ENCODE measurements around the gene KANK3.
A peak's percentile ranks its signal among the peaks of the same experiment; 100 is the strongest.
"Not testable (repeated sequence)": the region's sequence is repeated elsewhere in the genome, so short reads cannot be mapped to it uniquely, and the experiment has no call there.

Gene KANK3

DNA sequence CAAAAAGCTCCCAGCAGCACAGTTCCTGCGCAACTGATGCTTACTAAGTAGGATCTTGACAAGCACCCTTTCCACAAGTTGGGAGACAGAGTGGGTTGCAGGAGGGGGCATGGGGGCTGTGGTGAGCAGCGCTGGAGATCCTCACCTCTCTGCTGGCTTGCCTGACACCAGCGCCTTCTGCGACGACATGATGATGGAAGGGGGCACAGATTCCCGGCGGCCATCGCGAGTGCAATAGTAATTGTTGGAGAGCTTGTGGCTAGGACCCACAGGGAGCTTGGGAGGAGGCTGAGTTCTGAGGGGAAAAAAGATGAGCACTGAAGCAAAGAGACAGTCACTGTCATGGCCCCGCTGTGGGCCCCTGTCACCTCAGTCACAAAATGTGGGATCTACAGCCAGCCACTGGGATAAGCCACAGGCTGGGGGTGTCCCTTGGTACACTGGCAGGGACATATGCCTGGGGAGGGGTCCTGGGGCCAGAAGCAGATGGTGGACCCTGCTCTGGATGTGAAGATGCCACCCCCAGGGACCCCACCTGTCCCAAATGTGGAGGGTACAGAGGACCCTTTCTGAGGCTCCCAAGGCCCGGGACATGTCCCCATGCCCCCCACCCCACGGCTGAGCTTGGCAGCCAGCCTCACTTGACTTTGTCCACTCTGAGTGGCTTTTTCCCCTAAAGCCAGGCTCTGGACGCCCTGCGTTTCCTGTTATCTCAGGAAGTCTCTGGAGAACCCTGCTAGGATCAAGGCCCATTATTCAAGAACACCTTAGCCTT, 26.5 kb downstream of the KANK3 start:
- no peak for DNase-seq (ENCODE audit: low read depth)

DNA sequence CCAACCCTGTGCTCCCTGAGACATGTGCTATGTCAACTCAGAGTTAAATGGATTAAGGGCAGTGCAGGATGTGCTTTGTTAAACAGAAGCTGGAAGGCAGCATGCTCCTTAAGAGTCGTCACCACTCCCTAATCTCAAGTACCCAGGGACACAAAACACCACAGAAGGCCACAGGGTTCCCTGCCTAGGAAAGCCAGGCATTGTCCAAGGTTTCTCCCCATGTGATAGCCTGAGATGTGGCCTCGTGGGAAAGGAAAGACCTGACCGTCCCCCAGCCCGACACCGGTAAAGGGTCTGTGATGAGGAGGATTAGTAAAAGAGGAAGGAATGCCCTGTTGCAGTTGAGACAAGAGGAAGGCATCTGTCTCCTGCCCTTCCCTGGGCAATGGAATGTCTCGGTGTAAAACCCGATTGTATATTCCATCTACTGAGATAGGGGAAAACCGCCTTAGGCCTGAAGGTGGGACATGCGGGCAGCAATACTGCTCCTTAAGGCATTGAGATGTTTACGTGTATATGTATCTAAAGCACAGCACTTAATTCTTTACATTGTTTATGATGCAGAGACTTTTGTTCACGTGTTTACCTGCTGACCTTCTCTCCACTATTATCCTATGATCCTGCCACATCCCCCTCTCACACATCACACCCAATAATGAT, 28.0 kb downstream of the KANK3 start:
- not testable (repeated sequence) for DNase-seq (ENCODE audit: low read depth)

DNA sequence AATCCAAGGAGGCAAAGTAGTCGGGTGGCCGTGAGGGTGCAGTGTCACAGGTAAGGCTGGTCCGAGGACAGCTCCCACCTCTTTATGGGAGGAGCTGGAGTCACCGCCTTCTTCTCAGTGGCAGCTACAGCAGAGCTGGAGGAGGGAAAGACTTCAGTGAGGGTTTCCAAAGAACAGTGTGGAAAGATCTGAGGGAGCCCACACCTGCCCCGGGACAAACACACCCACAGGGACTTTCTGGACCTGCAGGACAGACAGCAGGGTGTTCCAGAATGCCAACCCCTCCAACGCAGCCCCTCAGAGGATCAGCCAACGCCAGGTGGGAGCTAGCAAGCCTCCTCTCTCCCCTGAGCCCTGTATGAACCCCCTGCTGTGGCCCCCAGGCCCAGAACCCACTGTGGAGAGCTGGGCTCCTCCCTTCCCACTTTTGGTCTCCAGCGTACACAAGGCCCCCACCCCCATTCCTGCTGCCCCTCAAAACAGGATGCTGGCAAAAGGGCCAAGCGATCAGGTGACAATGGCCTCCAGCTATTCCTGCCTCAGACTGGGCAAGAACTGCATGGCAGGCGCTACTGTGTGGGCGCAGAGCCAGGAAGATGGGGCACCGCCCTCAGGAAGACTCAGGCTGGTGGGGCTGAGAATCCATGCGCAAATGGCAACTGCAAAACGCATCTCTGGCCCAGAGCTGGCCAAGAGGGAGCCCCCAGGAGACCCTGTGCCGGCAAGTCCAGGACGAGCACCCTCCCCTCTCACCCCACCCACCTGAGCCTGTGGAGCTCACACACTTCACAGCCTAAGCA, 31.4 kb downstream of the KANK3 start:
- DNase-seq (ENCODE audit: low read depth) = no peak

DNA sequence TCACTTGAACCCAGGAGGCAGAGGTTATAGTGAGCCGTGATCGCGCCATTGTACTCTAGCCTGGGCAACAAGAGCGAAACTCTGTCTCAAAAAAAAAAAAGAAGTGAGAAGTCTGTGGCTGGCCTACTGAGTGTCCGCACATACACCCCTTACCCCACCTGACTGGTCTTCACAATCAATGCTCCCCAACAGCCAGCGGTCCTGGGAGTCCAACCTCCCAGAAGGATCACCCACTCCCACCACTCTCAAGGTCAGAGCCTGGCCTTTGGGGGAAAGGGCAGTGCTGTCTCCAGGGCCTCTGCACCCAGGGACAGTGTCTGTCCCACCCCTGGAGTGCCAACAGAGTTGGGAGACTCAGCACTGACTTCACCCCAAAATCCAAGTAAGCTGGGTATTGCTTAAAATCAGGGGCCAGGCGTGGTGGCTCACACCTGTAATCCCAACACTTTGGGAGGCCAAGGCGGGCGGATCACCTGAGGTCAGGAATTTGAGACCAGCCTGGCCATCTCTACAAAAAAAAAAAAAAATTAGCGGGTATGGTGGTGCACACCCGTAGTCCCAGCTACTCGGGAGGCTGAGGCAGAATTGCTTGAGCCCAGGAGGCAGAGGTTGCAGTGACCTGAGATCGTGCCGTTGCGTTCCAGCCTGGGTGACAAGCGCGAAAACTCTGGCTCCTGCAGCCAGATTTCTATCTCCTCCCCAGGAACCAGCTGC, 32.6 kb downstream of the KANK3 start:
- DNase-seq (ENCODE audit: low read depth) = no peak

DNA sequence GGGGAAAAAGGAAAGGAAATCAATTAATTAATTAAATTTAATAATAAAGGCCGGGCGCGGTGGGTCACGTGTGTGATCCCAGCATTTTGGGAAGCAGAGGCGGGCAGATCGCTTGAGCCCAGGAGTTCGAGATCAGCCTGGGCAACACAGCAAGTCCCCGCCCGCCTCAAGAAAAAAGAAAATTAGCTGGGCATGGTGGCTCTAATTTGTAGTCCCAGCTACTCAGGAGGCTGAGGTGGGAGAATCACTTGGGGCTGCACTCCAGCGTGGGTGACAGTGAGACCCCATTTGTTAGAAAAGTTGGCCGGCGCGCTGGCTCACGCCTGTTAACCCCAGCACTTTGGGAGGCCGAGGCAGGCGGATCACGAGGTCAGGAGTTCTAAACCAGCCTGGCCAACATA, 34.2 kb downstream of the KANK3 start:
- DNase-seq (ENCODE audit: low read depth) = no peak

DNA sequence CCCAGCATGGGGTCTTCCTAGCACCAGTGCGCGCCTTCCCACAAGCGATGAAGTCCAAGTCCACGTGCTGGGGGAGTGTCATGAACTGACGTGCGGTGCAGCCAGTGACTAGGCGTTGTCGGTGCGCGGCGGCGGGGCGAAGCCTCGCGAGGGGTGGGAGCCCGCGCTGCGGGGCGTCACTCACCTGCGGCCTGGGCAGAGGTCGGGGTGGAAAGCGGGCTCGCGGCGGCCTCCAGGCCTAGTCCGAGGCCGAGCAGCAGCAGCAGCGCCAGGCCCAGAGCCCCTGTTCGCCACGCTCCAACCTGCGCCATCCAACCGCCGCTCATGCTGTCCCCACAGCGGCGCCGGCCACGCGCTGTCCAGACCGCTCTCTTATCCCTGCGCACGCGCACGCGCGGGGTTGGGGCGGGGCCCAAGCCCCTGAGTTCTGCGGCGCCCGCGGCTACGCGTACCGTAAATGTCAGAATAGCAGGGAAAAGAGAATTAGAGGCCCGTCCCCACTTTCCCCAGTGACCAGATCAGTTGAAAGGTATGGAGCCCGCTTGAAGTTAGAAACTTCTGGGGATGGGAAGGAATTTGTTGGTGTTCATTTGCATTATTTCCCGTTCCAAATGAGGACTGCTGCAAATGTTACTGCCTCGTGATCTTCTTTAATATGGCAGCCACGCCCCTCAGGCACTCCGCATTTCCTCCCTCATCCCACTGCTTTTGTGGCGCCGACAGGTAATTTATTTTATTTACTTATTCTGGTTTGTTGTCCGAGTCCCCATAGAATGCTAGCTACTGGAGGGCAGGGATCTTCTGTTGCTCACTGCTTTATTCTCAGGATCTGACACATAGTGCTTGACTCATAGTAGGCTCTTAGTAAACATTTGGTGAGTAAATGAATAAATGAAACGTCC, 34.8 kb downstream of the KANK3 start, which contains the start of gene CD320:
Gene CD320 (minus strand): TSS at position 394 of the 902 bp plus-strand sequence. CDS start 68 bp downstream, at position 326.
- peak; percentile 82 for DNase-seq (ENCODE audit: low read depth)

DNA sequence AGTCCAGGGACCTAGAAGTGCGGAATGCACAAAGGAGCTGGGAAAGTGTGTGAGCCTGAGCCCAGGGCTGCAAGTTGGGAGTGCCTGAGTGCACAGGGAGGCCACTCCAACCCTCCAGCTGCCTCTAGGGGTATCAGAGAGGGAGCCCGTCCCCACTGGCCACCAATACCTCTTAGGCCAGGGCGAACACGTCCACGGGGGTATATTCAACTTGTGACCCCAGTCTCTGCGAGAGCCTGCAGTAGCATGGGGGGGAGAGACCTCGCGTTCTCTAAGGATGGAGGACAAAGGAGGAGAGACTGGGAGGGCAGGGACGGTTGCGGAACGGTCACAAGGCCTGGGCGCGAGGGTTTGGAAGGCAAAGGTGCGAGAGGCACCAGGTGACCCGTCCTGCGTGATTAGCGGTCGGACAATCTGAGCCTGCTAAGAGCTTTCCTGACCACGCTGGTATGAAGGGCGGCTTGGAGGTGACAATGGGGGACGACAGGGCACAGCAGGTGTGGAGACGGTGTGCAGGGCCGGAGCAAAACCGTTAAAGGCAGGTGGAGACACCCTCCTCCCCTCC, 35.6 kb downstream of the KANK3 start:
- no peak for DNase-seq (ENCODE audit: low read depth)

DNA sequence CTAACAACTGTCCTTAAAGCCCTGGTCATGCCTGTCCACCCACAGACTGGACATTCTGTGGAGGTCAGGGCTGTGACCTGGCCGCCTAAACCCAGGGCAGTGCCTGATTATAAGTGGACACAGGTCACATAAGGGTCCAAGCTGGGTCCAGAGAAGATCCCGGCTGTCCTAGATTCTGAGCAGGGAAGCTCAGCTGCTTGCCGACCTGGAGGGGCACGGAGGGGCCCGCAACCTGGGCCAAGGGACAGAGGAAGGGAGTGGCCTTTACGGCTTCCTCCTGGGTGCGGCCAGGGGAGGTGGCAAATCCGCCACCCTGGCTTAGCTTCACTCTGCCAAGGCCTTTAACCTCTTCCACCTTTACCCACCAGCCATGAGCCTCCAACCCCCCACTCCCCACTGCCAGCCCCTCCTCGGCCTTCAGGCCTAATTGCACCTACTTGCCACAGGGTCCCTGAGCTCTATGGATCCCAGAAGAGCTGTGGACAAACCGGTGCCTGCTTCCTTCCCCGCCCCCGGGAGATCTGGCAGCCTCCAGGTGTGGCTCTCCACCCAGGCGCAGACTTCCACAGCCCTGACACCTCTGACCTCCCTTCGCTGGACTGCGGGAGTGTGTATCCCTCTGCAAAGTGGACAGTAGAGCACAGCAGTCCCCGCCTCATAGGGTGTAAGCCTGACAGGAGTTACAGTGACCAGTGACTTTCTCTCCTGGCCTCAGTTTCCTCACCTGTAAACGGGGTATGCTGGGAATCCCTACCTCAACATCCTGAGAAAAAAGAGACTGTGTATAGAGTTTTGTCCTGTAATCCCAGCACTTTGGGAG, 36.6 kb downstream of the KANK3 start:
- no peak for DNase-seq (ENCODE audit: low read depth)

DNA sequence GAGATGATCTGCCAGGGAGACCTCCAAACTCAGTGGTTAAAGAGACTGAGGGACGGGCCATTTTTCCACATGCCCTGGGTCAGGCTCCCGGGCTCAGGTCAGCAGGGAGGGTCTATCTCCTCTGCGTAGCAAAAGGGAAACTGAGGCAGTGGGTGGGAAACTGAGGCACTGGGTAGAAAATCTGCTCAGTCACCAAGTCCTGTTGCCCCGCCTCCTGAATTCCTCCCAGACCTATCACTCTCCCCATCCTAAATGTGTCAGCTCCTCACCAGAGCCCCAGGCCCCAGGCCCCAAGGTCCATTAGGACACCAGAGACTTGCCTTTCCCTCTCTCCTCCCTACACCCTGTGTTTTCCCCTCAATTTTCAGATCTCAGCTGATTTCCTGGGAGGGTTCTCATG, 37.3 kb downstream of the KANK3 start:
- DNase-seq (ENCODE audit: low read depth) = no peak

DNA sequence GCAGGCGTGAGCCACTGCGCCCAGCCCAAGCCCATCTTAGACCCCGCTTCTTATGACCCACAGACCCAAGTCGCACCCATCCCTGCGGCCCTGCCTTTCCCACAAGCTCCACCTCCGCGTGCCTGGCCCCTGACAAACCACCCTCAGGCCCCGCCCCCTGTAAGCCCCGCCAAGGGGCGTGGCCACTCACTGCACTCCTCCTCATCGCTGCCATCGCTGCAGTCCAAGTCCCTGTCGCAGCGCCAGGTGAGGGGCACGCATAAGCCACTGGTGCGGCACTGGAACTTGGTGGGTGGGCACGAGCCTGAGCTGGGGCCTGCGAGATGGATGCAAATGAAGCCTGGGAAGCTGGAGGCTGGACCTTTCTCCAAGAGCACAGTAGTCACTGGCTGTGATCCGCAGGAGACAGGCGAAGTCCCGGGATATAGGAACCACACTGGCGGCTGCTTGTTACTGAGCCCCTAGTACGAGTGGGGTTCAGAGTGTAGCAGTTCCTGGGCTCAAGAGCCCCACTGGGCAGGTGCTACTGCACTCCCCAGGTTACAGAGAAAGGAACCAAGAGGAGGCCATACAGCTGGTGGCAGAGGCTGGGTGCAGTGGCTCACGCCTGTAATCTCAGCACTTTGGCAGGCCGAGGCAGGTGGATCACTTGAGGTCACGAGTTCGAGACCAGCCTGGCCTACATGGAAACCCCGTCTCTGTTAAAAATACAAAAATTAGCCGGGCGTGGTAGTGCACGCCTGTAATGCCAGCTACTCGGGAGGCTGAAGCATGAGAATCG, 38.0 kb downstream of the KANK3 start:
- no peak for DNase-seq (ENCODE audit: low read depth)

DNA sequence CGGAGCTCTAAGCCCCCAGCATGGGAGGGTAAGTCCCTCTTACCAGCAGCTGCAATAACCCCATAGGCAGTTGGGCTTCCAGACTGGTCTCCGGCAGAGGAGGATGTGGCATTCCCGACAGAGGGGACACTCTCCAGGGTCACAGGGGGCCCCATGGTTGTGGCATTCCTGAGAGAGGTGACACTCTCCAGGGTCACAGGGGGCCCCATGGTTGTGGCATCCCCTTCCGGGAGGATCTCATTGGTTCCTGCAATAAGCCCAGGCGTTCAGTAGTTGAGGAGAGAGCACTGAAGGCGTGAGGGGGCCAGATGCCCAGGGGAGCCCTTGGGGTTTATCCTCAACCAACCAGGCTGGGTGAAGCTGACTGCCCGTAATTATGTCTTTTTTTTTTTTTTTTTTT, 40.3 kb downstream of the KANK3 start:
- no peak for DNase-seq (ENCODE audit: low read depth)

DNA sequence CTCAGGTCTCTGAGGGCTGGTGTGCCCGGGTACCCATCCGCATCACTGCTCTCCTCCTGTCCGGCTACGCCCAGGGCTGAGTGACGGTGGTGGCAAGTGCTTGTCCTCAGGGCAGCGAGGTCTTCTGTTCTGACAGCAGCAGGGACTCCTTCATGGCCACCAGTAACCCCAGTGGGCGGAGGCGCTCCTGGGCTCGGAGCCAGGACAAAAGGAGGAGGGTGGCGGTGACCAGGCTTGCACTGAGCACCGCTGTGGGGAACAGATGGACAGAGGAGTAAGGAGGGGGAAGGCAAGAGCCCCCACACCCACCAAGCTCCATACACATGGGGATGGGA, 40.7 kb downstream of the KANK3 start:
- DNase-seq (ENCODE audit: low read depth) = no peak

DNA sequence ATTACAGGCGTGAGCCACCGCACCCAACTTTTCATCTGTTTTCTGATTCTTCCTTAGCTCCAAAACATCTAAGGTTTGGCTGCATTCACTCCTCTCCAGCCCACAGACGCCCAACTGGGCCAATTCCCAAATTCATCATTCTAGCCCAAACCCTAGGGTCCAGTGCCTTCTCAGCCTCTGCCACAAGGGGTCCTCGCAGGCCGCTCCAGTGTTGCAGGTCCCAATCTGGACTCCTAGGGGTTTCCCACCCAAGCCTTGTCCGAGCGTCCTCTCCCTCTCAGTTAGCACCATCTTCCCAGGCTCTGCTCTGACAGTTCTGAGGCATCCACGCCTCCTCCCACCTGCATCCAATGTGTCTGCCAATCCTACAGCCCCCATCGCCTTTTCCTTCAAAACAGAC, 51.7 kb downstream of the KANK3 start:
- DNase-seq (ENCODE audit: low read depth) = not testable (repeated sequence)

DNA sequence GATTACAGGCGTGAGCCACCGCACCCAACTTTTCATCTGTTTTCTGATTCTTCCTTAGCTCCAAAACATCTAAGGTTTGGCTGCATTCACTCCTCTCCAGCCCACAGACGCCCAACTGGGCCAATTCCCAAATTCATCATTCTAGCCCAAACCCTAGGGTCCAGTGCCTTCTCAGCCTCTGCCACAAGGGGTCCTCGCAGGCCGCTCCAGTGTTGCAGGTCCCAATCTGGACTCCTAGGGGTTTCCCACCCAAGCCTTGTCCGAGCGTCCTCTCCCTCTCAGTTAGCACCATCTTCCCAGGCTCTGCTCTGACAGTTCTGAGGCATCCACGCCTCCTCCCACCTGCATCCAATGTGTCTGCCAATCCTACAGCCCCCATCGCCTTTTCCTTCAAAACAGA, 66.6 kb downstream of the KANK3 start:
- DNase-seq (ENCODE audit: low read depth) = not testable (repeated sequence)

All from stimulated activated CD8-positive, alpha-beta memory T cell treated with anti-CD3 and anti-CD28 coated beads, Interleukin-4, amount 100 ng/mL, for 24 hours (primary cell).